GM19395 (cell line): ENCODE measurements around the gene SCGB2A2.

Experiments
- ATAC-seq: cut with Tn5 transposase; IDR thresholded peaks from one replicate; pipeline ENCODE4 v1.9.1; 2021; ENCODE audit warnings: mild to moderate bottlenecking, moderate library complexity; ENCODE audit not compliant: unreplicated experiment

The SCGB2A2 gene

DNA sequence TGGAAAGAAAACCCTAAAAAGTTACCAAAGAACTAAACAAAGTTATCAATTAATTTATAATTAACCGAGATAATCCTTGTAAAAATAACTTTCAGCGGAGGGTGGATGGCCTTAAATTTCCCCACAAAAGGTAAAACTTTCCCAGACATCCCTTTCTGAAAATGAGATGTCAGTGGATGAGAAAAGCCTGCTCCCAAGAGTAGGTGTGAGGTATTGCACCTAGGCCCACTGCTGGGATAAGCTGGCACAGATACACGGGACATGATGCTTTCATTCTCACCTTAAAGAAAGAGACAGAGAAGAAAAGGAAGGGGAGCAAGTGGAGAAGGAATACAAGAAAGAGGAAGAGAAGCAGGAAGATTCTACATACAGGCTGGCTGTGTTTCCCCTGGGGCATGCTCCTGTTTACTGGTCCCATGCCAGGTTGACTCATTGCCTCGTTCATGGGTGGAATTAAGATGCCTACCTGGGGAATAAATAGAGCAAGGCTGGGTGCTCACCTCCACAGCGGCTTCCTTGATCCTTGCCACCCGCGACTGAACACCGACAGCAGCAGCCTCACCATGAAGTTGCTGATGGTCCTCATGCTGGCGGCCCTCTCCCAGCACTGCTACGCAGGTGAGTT is at the start of gene SCGB2A2:
Gene SCGB2A2 (plus strand): TSS at position 505 of the 625 bp plus-strand sequence. CDS start 59 bp downstream, at position 564.
- no peak for ATAC-seq

DNA sequence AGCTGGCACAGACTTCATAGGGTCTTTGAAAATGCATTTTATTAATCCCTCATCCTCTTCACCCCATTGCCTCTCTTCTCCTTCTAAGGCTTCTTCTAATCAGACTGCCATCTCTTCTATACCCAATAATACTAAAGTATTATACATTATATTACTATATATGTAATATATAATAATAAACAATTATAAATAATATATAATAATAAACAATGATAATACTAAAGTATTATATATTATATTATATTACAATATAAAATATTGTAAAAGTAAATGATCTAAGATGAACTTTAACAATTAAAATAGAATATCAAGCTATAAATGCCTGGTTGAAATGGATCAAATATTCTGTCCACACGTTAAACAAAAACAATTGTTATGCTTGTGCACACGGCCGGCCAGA is 48.5 kb upstream of the SCGB2A2 start:
- ATAC-seq, result no peak

- no peak for ATAC-seq
These were observed 46.9 kb upstream of the SCGB2A2 start for GRCh38 chr11:62223095-62223494.

DNA sequence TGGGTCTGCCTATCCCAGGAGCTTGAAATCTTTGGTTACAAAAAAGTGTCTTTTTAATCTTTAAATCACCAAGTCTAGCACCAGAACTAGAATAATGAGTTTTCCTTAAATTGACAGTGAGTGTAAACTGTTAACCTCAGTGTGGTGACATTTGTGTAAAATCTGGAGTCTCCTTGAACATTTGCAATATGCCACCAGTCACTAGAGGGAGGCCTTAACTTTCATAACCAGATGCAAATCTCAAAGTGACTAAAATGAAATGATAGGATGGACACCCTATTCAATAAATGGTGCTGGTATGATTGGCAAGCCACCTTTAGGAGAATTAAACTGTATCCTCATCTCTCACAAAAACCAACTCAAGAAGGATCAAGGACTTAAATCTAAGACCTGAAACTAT is 36.2 kb upstream of the SCGB2A2 start:
- ATAC-seq, result no peak

DNA sequence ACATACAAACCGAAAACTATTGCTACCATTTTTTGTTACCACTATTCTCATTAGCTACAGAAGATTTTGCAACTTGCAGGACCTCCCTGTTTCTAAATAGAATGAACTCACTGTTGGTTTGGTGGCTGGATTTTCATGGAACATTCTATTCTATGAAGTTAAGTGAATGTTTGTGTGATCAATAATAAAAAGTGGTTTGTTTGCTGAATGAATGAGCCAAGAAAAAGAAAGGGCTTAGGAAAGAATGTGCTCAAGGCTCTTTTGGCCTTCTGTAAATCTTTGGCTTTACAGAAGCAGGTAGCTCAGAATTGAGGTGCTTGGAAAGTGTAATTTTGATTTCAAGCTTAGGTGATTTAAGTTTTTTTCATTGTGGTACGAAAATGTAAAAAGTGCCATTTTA is 33.8 kb upstream of the SCGB2A2 start:
- no peak for ATAC-seq

- ATAC-seq, result no peak
These were observed 32.5 kb upstream of the SCGB2A2 start for GRCh38 chr11:62237499-62237898.

GRCh38 chr11:62238151-62238550 is 31.8 kb upstream of the SCGB2A2 start:
- ATAC-seq, result no peak

GRCh38 chr11:62241095-62241494 is 28.9 kb upstream of the SCGB2A2 start:
- no peak for ATAC-seq

GRCh38 chr11:62242021-62242420 is 27.9 kb upstream of the SCGB2A2 start, which contains the start of gene SCGB1D2:
SCGB1D2 (plus strand) TSS chr11:62242239; CDS start chr11:62242308, 69 bp downstream.
- ATAC-seq, result no peak

GRCh38 chr11:62245271-62245753 is 24.6 kb upstream of the SCGB2A2 start:
- ATAC-seq, result no peak

DNA sequence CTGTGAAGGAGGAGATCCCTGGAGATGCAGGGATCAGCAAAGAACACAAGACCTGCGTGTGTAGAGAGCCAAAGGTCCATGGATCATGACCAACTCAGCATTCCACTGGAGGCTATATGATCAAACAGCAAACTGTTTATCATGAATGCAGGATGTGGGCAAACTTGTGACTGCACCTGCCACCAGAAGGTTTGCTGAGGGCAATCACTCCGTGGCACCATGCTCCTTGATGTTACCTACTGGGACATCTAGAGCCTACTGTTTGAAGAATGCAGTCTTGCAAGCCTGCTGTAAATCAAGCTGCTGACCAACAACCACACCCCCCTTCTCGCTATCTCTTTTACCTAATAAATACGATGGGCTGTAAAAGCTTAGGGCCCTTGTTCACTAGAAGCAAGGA is 18.3 kb upstream of the SCGB2A2 start:
- ATAC-seq, result no peak

DNA sequence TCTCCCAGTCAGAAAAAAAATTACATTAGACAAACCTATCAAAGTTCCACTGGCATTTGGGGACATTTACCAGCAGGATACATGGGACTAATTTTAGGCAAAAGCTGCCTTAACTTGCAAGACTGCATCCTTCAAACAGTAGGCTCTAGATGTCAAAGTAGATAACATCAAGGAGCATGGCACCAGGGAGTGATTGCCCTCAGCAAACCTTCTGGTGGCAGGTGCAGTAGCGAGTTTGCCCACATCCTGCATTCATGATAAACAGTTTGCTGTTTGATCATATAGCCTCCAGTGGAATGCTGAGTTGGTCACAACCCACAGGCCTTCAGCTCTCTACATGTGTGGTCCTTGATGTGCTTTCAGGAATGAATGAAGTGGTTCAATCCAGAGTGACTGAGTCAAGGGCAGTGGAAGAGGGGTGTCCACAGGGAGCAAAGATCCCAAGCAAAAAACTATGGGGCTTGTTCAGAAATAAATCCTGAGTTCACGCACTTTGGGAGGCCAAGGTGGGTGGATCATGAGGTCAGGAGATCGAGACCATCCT is 15.9 kb upstream of the SCGB2A2 start:
- ATAC-seq, result no peak

- ATAC-seq, result no peak
These were observed 13.7 kb upstream of the SCGB2A2 start for GRCh38 chr11:62256281-62256680.

GRCh38 chr11:62260261-62260953 is 9.6 kb upstream of the SCGB2A2 start:
- ATAC-seq, result no peak

DNA sequence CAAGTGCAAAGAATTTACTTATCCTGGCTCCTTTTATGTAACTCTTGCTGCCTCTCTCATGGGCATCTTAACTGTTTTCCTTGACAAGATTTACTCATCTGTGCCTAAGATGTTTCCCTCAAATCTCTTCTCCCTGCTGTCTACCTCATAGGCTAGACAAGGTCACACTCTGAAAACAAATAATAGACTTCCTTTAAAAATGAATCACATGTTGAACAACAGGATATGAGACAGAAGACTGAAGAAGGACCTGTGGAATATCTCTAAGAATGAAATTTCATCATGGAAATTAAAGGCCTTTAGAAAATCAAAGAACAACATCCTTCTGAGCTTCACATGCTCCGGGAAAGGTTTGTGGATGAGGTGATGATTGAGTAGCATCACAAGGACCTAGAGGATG is 6.0 kb upstream of the SCGB2A2 start:
- ATAC-seq, result no peak

DNA sequence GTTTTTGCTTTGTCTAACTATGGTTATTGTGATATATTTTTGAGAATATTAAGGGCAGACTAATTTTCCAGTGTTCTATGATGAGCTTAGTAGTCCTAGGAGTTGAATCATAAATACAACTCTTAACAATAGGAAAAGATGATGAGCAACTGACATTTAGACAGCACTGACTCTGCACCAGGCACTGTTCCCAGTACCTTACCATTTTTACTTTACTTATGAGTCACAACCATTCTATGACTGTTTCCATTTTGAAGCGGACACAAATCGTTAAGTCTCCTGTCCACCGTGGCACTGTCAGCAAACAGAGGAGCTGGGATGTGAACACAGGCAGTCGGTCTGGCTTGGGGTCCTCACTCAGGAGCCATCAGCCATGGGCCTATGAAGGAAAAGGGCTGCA is 3.4 kb upstream of the SCGB2A2 start:
- ATAC-seq, result no peak

- ATAC-seq, result no peak
These were observed 2.9 kb upstream of the SCGB2A2 start for GRCh38 chr11:62267050-62267449.

GRCh38 chr11:62267576-62267975 is 2.4 kb upstream of the SCGB2A2 start:
- no peak for ATAC-seq

DNA sequence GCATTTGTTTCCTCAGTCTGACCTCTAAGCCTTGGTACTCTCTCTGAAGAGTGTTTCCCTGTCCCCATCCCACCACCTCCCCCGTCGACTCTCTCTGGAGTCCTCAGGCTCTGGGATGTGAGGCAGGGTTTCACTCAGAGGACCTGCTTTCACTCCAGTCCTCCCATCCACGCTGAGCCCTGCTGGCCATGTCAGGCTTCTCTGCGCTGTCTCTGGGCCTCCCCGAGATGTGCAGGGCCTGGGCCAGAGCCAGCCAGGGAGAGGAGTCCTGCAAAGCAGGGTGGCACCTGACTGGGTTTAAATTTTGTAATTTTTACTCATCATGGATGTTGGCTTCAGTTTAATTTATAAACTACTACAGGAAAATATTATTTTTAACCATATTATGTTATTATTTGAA is 3.3 kb downstream of the SCGB2A2 start:
- ATAC-seq, result no peak

DNA sequence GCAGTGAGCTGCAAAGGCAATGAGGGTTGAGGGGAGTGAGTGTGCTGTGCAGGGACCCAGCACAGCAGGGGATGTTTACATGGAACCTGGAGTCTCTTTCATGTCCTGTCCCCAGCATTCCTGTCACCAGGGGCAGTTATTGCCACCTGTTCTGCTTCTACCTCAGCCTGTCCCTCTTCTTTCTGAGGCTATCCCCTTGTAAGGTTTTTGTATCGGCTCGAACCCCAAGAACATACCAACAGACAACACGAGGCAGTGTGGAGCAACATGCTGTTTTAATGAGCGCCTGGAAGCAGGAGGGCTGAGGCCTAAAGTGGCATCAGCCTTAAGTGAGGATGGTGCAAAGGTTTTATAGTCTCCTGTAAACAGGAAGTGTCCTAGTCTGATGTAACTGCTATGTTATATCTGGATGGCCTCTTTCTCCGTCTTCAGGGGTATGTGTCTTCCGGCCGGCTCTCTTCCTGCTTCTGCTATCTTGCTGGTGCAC is 3.9 kb downstream of the SCGB2A2 start:
- no peak for ATAC-seq

DNA sequence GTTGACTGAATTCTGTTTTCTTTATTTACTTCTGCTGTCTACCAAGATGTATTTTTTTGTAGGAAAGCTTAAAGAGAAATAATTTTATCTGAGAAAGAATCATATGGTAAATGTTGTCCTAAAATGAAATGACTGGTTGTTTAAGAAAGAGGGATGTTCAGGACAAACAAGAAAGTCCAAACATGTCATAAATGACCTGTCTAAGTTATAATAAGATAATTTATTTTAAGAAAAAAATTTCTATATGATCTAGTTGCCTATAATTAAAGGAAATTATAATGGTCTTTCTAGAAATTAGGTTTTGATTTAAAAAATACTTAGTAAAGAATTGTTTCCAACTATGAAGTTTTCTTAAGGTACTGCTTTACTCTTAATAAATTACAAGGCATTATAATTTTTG is 10.5 kb downstream of the SCGB2A2 start:
- no peak for ATAC-seq

GRCh38 chr11:62295504-62295903 is 25.5 kb downstream of the SCGB2A2 start:
- no peak for ATAC-seq
